Stimulated activated CD8-positive, alpha-beta memory T cell treated with anti-CD3 and anti-CD28 coated beads, Interleukin-15, amount 100 ng/mL, for 4 hours (primary cell): ENCODE measurements around the gene C12orf50.
"Not testable (repeated sequence)": the region's sequence is repeated elsewhere in the genome, so short reads cannot be mapped to it uniquely, and the experiment has no call there.

Source experiments
- DNase-seq, 2 donors: peaks; one replicate each; pipeline ENCODE4 v3.0.0-alpha.2; 2020; ENCODE audit warnings: low read depth in 2 of 2

The C12orf50 gene

GRCh38 chr12:87985069-87985675 lies 44.0 kb downstream of the C12orf50 start:
- no peak for DNase-seq

- no peak for DNase-seq
Measured at GRCh38 chr12:87982208-87982607, 47.0 kb downstream of the C12orf50 start.

GRCh38 chr12:87981495-87981894 lies 47.7 kb downstream of the C12orf50 start:
- no peak for DNase-seq

GRCh38 chr12:87975879-87976278 lies 53.3 kb downstream of the C12orf50 start:
- DNase-seq, result no peak

- no peak for DNase-seq
Measured at GRCh38 chr12:87967871-87968270, 61.3 kb downstream of the C12orf50 start.

GRCh38 chr12:87960566-87960965 lies 68.6 kb downstream of the C12orf50 start:
- no peak for DNase-seq

GRCh38 chr12:87954028-87954427 lies 75.2 kb downstream of the C12orf50 start:
- DNase-seq, result not testable (repeated sequence)

GRCh38 chr12:87953256-87953860 lies 75.8 kb downstream of the C12orf50 start:
- DNase-seq, result no peak

- DNase-seq, result no peak
Measured at GRCh38 chr12:87952850-87953249, 76.4 kb downstream of the C12orf50 start.

- no peak for DNase-seq
Measured at GRCh38 chr12:87952223-87952622, 77.0 kb downstream of the C12orf50 start.

GRCh38 chr12:87943762-87944161 lies 85.4 kb downstream of the C12orf50 start:
- no peak for DNase-seq

- DNase-seq, result no peak
Measured at GRCh38 chr12:87943023-87943422, 86.2 kb downstream of the C12orf50 start.

- no peak for DNase-seq
Measured at GRCh38 chr12:87939182-87939581, 90.0 kb downstream of the C12orf50 start.

- DNase-seq, result no peak
Measured at GRCh38 chr12:87935216-87935615, 94.0 kb downstream of the C12orf50 start.

GRCh38 chr12:87933991-87934390 lies 95.2 kb downstream of the C12orf50 start:
- DNase-seq, result no peak

- DNase-seq, result no peak
Measured at GRCh38 chr12:87931812-87932211, 97.4 kb downstream of the C12orf50 start.

GRCh38 chr12:87930627-87931026 lies 98.6 kb downstream of the C12orf50 start:
- DNase-seq, result no peak
